ENCODE results near the gene ITGB2.

Gene ITGB2

GRCh38 chr21:44886113-44887075, 34.3 kb downstream of the ITGB2 start:
- no peak overlapping the region for H3K4me3 ChIP-seq (ENCODE audit: low read depth, low read length)
- TF ChIP-seq POLR2A (IDR thresholded peaks at IDR 0.05; ENCODE audit: extremely low read depth, insufficient read length): no peak
- TF ChIP-seq, protein P1, sequence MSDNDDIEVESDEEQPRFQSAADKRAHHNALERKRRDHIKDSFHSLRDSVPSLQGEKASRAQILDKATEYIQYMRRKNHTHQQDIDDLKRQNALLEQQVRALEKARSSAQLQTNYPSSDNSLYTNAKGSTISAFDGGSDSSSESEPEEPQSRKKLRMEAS (IDR thresholded peaks at IDR 0.05; ENCODE audit: low read depth, low read length): no peak
- TF ChIP-seq, protein P2, sequence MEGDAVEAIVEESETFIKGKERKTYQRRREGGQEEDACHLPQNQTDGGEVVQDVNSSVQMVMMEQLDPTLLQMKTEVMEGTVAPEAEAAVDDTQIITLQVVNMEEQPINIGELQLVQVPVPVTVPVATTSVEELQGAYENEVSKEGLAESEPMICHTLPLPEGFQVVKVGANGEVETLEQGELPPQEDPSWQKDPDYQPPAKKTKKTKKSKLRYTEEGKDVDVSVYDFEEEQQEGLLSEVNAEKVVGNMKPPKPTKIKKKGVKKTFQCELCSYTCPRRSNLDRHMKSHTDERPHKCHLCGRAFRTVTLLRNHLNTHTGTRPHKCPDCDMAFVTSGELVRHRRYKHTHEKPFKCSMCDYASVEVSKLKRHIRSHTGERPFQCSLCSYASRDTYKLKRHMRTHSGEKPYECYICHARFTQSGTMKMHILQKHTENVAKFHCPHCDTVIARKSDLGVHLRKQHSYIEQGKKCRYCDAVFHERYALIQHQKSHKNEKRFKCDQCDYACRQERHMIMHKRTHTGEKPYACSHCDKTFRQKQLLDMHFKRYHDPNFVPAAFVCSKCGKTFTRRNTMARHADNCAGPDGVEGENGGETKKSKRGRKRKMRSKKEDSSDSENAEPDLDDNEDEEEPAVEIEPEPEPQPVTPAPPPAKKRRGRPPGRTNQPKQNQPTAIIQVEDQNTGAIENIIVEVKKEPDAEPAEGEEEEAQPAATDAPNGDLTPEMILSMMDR (IDR thresholded peaks at IDR 0.05; ENCODE audit: low read depth, low read length): no peak
- TF ChIP-seq MYC (IDR thresholded peaks at IDR 0.05; ENCODE audit: low read depth, low read length): no peak
- no peak for DNase-seq (ENCODE audit: low read depth)

GRCh38 chr21:44885615-44886014, 35.1 kb downstream of the ITGB2 start:
- no peak overlapping the region for H3K4me3 ChIP-seq (ENCODE audit: low read depth, low read length)
- TF ChIP-seq, protein P1 (IDR thresholded peaks at IDR 0.05; ENCODE audit: low read depth, low read length): no peak
- no peak for TF ChIP-seq POLR2A (IDR thresholded peaks at IDR 0.05; ENCODE audit: extremely low read depth, insufficient read length)
- TF ChIP-seq, protein P2 (IDR thresholded peaks at IDR 0.05; ENCODE audit: low read depth, low read length): no peak
- no peak for TF ChIP-seq MYC (IDR thresholded peaks at IDR 0.05; ENCODE audit: low read depth, low read length)
- no peak for DNase-seq (ENCODE audit: low read depth)

DNA sequence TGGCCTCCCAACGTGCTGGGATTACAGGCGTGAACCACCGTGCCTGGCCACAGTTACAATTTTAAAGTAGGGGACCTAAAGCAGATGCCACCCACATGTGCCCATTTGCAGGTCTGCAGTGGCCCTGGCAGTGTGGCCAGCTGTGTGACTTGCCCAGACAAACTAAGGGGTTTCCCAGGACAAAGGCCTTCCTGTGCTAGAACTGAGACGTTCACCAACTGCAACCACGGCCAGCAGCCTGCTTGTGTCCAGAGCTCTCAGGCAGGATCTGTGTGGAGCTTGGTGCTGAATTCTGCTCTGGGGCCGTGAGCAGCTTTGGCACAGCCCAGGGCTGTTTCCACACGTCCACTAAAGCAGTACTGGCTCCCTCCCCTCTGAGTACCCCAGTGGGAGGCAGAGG, 36.6 kb downstream of the ITGB2 start:
- DNase-seq (ENCODE audit: low read depth): no peak
- no peak overlapping the region for H3K4me3 ChIP-seq (ENCODE audit: low read depth, low read length)

GRCh38 chr21:44883250-44883649, 37.4 kb downstream of the ITGB2 start:
- no peak for DNase-seq (ENCODE audit: low read depth)
- TF ChIP-seq MYC (IDR thresholded peaks at IDR 0.05; ENCODE audit: low read depth, low read length) (no peak), POLR2A (IDR thresholded peaks at IDR 0.05; ENCODE audit: extremely low read depth, insufficient read length) (no peak)
- TF ChIP-seq, protein P1 (IDR thresholded peaks at IDR 0.05; ENCODE audit: low read depth, low read length): no peak
- TF ChIP-seq, protein P2 (IDR thresholded peaks at IDR 0.05; ENCODE audit: low read depth, low read length): no peak
- H3K4me3 ChIP-seq (ENCODE audit: low read depth, low read length): no peak overlapping the region

More for the DNA sequence above, 36.6 kb downstream of the ITGB2 start:
- TF ChIP-seq MYC (IDR thresholded peaks at IDR 0.05; ENCODE audit: low read depth, low read length) (no peak), POLR2A (IDR thresholded peaks at IDR 0.05; ENCODE audit: extremely low read depth, insufficient read length) (no peak)
- TF ChIP-seq, protein P1 (IDR thresholded peaks at IDR 0.05; ENCODE audit: low read depth, low read length): no peak
- TF ChIP-seq, protein P2 (IDR thresholded peaks at IDR 0.05; ENCODE audit: low read depth, low read length): no peak

GRCh38 chr21:44881198-44881872, 39.4 kb downstream of the ITGB2 start:
- H3K4me3 ChIP-seq (ENCODE audit: low read depth, low read length): no peak overlapping the region
- DNase-seq (ENCODE audit: low read depth): peak; percentile 36

More at GRCh38 chr21:44881198-44881872, 39.4 kb downstream of the ITGB2 start:
- TF ChIP-seq MYC (IDR thresholded peaks at IDR 0.05; ENCODE audit: low read depth, low read length) (no peak), POLR2A (IDR thresholded peaks at IDR 0.05; ENCODE audit: extremely low read depth, insufficient read length) (no peak)

Measured in NB4 (cell line).